HG03565 (cell line): ENCODE results near the gene GPR55.

Experiments used
- ATAC-seq: cut with Tn5 transposase; IDR thresholded peaks from one replicate; pipeline ENCODE4 v1.9.1; 2021; ENCODE audit warnings: mild to moderate bottlenecking, moderate library complexity; ENCODE audit not compliant: unreplicated experiment

The GPR55 gene

DNA sequence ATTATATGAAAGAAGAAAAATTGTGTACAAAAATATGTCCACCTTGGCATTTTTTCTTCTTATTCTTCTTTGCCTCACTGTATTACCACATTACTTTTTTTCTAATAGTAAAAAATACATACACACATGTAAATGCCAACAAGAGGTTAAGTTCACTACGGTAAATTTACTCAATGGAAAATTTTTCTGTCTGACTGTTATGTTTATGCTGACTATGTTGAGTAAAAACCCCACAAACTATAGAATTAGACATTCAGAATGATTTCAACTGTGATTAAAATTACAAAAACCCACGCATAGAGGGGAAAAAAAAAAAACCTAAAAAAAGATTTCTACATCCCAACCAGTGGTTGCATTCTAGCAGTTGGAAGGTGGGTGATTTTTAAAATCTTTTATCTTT lies 5.4 kb downstream of the GPR55 start:
- no peak for ATAC-seq

DNA sequence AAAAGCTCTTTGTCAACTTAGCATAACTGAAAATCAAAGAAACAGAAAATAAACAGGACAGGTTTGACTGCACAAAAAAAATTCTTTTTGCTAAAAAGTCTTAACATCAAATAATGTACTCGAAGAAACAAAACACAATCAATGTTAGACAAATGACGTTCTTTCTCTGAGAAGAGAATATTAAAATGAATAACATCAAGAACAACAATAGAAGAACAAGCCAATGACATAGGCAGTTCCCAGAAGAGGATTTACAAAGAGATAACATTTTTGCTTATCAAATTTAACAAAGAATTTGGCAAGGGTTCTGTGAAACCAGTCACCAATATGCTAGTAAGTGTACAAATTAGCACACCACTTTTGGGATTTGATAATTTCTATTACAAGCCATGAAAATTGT lies 5.8 kb downstream of the GPR55 start:
- ATAC-seq, result no peak

DNA sequence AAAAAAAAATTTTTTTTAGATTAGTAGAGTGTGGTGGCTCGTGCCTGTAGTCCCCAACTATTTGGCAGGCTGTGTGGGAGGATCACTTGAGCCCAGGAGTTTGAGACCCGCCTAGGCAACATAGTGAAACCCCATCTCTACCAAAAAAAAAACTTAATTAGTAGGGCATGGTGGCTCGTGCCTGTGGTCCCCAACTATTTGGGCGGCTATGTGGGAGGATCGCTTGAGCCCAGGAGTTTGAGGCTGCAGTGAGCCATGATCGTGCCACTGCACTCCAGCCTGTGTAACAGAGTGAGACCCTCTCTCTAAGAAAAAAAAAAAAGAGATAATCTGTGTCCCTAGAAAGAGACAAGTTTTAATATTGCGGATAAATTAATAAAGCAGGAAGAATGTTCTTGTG lies 8.8 kb downstream of the GPR55 start:
- ATAC-seq, result no peak

DNA sequence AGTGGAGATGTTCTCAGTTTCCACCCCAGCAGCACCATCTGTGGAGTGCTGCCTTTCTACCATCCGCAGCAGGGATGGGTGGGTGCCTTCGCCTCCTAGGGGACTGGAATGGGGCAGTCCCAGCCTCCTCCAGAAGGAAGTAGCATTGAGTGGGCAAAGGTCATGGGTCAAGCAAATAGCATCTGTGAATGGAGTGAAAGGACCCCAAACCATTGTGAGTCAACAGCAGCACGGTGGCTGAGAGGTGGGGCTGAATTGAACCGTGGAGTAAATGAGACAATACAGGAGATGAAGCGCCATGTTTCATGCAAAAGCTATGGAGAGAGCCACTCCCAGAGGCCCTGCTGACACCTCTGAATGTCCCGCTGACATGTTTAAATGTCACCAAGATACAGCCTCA lies 9.7 kb downstream of the GPR55 start:
- no peak for ATAC-seq

DNA sequence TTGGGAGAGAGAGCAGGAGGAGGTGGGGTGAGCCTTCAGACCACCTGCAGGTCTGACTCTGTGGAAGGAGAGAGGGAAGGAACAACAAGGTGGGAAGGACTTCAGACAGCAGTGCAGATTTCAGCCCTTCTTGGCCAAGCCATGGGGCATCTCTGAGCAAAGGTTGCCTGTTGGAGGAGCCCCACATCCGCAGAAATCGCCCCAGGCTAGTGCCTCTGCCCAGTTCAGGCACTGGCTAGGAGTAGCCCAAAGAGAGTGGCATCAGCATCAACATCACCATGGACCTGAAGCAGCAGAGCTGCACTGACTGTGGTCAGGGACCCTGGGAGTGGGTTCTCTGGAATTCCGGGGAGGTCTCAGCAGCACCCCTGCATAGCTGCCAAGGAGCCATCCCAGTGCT lies 10.2 kb downstream of the GPR55 start:
- ATAC-seq, result no peak

- no peak for ATAC-seq
Observed at GRCh38 chr2:230913406-230914143, 11.5 kb downstream of the GPR55 start.

DNA sequence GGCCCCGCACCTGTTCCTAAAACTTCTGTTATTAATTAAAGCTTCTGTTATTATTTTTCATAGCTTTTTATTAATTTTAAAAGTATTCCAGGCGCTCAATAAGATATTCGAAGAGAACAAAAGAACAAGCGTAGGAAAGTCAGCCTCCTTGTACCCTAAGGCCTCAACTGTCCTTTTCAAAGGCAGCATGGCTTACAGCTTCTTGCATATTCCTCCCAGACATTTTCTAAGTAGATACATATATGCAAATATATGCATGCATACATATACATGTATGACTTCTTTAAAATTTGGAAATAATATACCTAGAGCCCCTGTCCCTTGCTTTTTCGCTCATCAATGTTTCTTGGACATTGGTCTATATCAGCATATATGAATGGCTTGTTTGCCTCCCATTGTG lies 12.3 kb downstream of the GPR55 start:
- ATAC-seq, result no peak

GRCh38 chr2:230912046-230912445 lies 13.0 kb downstream of the GPR55 start:
- ATAC-seq, result no peak

DNA sequence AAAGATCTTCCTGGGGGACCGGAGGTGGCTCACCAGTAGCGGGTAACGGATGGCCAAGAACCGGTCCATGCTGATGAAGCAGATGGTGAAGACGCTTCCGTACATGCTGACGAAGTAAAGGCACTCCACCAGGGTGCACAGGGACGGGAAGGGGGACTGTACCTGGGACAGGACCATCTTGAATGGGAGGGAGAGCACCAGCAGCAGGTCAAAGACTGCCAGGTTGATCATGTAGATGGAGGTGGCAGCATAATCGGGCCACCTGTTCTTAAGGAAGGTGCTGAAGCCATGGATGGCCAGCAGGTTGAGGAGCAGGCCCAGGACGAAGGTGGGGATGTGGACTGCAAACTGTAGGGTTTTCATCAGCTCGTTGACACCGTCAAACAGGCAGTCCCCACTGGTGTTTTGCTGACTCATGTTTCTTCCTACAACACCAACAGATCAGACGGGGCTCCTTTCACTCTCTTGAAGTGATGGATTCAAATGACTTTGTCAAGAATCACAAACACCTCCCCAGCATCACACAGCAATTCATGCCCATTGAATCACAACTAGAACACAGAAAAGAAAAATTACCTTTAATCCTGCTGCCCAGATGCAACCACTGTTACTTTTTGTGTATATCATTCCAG lies 14.4 kb downstream of the GPR55 start:
- ATAC-seq, result no peak

DNA sequence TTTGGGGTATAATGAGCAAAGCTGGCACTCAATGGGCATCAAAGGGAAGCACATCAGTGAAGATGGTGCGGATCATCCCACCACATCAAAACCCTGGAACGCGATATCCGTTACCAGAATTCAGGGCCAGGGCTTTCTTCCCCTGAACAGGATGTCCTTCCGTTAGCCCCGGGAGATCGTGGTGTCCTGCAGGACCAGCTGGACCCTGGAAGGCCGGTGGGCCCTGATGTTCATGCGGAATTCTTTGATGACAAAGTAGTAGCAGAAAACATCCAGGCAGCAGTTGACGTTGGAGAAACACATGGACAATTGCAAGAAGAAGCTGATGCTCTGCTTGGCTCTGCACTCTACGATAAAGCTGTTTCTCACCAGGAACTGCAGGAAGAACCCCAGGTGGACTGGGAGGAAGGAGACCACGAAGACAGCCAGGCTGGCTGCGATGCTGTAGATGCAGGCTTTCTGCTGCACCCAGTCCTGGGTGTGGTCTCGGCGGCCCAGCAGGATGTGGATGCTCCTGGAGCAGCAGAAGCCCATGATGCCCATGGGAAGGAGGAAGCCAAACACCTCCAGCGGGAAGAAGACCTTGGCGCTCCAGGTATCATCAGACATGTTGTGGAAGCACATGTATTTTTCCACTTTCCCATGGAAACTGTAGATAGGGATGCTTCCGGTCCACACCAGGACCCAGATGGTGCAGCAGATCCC lies 15.0 kb downstream of the GPR55 start:
- no peak for ATAC-seq

- no peak for ATAC-seq
Observed at GRCh38 chr2:230908595-230909191, 16.3 kb downstream of the GPR55 start.

GRCh38 chr2:230908092-230908594 lies 16.9 kb downstream of the GPR55 start:
- no peak for ATAC-seq

DNA sequence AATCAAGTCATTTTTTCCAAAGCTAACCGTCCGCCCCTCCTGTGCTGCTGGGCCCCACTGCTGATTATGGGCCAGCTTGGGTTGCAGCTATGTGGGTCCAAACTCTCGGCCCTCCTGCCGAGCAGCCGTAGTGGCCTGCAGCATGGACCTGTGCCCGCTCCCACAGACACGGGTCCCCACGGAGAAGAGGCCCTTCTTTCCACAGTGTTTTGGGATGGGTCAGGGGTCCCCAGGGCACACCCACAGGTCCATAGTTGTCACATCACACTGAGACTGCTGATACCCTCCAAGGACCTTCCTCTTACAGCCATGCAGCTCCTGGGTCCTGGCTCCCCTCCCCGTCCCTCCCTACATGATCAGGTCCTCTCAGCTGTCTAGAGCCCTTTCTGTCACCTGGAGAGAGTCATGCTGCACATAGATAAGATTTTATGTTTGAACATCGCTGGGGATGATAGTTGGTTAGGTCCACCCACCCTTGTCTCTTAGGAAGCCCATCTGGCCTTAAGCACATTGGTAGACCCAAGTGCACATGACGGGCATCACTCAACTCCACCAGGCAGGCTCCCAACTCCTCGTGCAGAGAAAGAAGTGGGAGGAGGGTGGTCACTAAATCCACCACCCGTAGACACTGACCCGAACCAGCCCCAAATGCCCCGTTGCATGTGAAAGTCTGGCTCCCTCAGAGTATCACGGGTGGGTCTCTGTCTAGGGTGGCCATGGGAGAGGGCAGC lies 17.5 kb downstream of the GPR55 start:
- ATAC-seq, result no peak

GRCh38 chr2:230906471-230907230 lies 18.4 kb downstream of the GPR55 start:
- no peak for ATAC-seq

GRCh38 chr2:230905448-230906421 lies 19.3 kb downstream of the GPR55 start:
- ATAC-seq, result no peak

DNA sequence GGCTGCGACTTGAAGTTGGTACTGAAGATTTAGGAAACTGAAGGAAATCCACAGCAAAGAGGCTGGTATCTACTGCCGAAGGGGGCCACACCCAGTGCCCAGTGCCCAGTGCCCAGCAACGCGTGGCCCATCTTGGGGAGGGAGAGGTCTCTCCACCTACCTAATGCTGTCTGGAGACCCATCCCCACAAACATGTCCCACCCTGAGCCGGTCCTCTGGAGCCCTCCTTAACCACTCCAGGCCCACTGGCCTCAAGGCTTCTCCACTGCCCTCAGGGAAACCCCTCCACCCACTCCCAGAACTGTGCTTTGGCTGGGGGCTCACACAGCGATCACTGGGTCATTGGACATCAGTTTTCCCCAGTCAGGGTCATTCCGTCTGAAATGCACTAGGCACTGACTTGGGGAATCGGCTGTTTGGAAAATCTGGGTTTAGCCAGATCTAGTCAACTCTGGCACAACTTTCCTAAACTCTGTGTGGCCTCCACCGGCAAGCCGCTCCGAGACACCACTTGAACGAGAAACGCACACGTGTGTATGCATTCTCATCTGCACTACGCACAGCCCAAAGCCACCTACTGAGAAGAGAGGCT lies 20.1 kb downstream of the GPR55 start:
- no peak for ATAC-seq

GRCh38 chr2:230903231-230904150 lies 21.6 kb downstream of the GPR55 start:
- ATAC-seq, result no peak
